VCaP (cell line): ENCODE measurements around the gene CKLF.

Source experiments
- H3K27ac ChIP-seq: fragments of 450-650 bp; 2 replicates; pipeline ENCODE4 v1.5.1; 2017
- CTCF ChIP-seq: fragments of 450-650 bp; conservative IDR thresholded peaks from 2 replicates; pipeline ENCODE4 v1.5.1; 2017; ENCODE audit warnings: mild to moderate bottlenecking, moderate library complexity

Gene CKLF

GRCh38 chr16:66548868-66549267 lies 3.5 kb upstream of the CKLF start:
- H3K27ac ChIP-seq = peak overlapping the region; percentile 85
- no peak for TF ChIP-seq CTCF

GRCh38 chr16:66549284-66550131 lies 2.9 kb upstream of the CKLF start, which contains the start of gene TK2:
TSS of gene TK2 (minus strand) at chr16:66550122. CDS start at chr16:66550061, 61 bp downstream.
- peak; percentile 31 for TF ChIP-seq CTCF
- H3K27ac ChIP-seq = peak within 1 kb of the TSS; percentile 85

GRCh38 chr16:66551348-66551759 lies 1.0 kb upstream of the CKLF start:
- no peak for TF ChIP-seq CTCF
- H3K27ac ChIP-seq = peak overlapping the region; percentile 80; the same call in 1 of the 2 replicates

GRCh38 chr16:66551788-66552285 lies 539 bp upstream of the CKLF start:
- peak overlapping the region; percentile 80 for H3K27ac ChIP-seq
- TF ChIP-seq CTCF = no peak

- peak overlapping the region; percentile 80; the same call in 1 of the 2 replicates for H3K27ac ChIP-seq
- no peak for TF ChIP-seq CTCF
Observed at GRCh38 chr16:66553223-66553622, 847 bp downstream of the CKLF start.

GRCh38 chr16:66554021-66554420 lies 1.6 kb downstream of the CKLF start:
- H3K27ac ChIP-seq = no peak overlapping the region
- TF ChIP-seq CTCF = no peak

- H3K27ac ChIP-seq = no peak overlapping the region
- no peak for TF ChIP-seq CTCF
Observed at GRCh38 chr16:66554495-66554894, 2.1 kb downstream of the CKLF start.
